ENCODE measurements around the gene RNF224. TPM values are rescaled to one million over a fixed set of nuclear protein-coding genes. Genes with fewer than 3 reads are reported as not detected.

The RNF224 gene
- polyA plus RNA-seq, 1 of the 3 experiments (the other 2 are of a cell fraction), result 0.03 TPM

GRCh38 chr9:137188490-137189296 lies 38.6 kb upstream of the RNF224 start, which contains the start of the genes ANAPC2 and SSNA1:
Gene ANAPC2 (minus strand): TSS chr9:137188560. CDS start chr9:137188532, 28 bp downstream.
Gene SSNA1 (plus strand): TSS chr9:137188676. CDS start chr9:137188727, 51 bp downstream.
- CTCF ChIA-PET, result interaction anchor here (0.6 to 3.5 kb wide), 22 partner anchors 9 to 517 kb away, joined by 3 to 24 read pairs (median 4); partner anchors contain the start of genes CYSRT1, LRRC26, NDOR1 and RNF224
- peaks cover 61% of the 10 kb centered on the region for H3K79me2 ChIP-seq (ENCODE audit: insufficient read depth)

More at GRCh38 chr9:137188490-137189296, 38.6 kb upstream of the RNF224 start, which contains the start of the genes ANAPC2 and SSNA1:
- peak within 1 kb of the TSS; percentile 91 to 95 for H3K27ac ChIP-seq (ENCODE audit: low read depth in 2 of 2, low read length in 1 of 2)
- H3K4me3 ChIP-seq (ENCODE audit: low read depth in 2 of 2, low read length in 1 of 2), result peak within 1 kb of the TSS; percentile 71 to 84
- H3K4me2 ChIP-seq, result peak within 1 kb of the TSS; percentile 99
- peak; percentile 99 for DNase-seq
- peak within 1 kb of the TSS; percentile 85 for H3K9ac ChIP-seq
- WGBS (ENCODE audit: low lambda C conversion rate), result under 1% methylated on average over 39 of the region's 98 CpGs
- POLR2A ChIA-PET, result interaction anchor here (0.6 to 2.7 kb wide), 12 partner anchors 8 to 62 kb away, joined by 3 to 20 read pairs (median 6); partner anchors contain the start of genes GRIN1, LRRC26, NDOR1 and RNF208
- peaks cover 31% of the 10 kb centered on the region for H4K20me1 ChIP-seq (ENCODE audit: insufficient read depth)
- H3K27me3 ChIP-seq (ENCODE audit: insufficient read depth), result no peaks in the 10 kb centered on the region
- peaks cover 12 to 33% of the 10 kb centered on the region in 2 experiments; a peak in 3 of 4 replicates for H3K4me1 ChIP-seq (ENCODE audit: control insufficient read depth in 1 of 2, insufficient read depth in 2 of 2, low read depth in 1 of 2, low read length in 1 of 2)
- peaks cover 3 to 41% of the 10 kb centered on the region in 2 experiments for H3K36me3 ChIP-seq (replicated peaks in 1 of 2; ENCODE audit: control insufficient read depth in 1 of 2, insufficient read depth in 2 of 2, low read length in 1 of 2)
- H2AFZ ChIP-seq (ENCODE audit: low read depth), result 0 out of 2 replicates have a peak within 1 kb of the TSS, but pooled peaks have one; percentile 65
- H3K9me3 ChIP-seq, result no peaks in the 10 kb centered on the region
- H3F3A ChIP-seq (replicated peaks; ENCODE audit: insufficient read depth), result peaks cover 16% of the 10 kb centered on the region
- H3K9me2 ChIP-seq, result no peaks in the 10 kb centered on the region
- peak; percentile 68 for TF ChIP-seq REST (IDR thresholded peaks at IDR 0.05; ENCODE audit: low read depth, low read length)
- no peak for TF ChIP-seq EZH2phosphoT487 (IDR thresholded peaks at IDR 0.05; ENCODE audit: borderline replicate concordance, low read depth)
- TF ChIP-seq EP300 (IDR thresholded peaks at IDR 0.05; ENCODE audit: borderline replicate concordance in 1 of 2, low read depth in 1 of 2, low read length in 1 of 2), result no peak; a peak in 1 of 4 replicates
- TF ChIP-seq CTCF (IDR thresholded peaks at IDR 0.05), result peak; percentile 47
- peak; percentile 87 for TF ChIP-seq POLR2AphosphoS5 (IDR thresholded peaks at IDR 0.05; ENCODE audit: low read depth, low read length)
- TF ChIP-seq SMC3 (IDR thresholded peaks at IDR 0.05; ENCODE audit: low read depth, low read length), result peak; percentile 35
- peak; percentile 81 for TF ChIP-seq TAF1 (IDR thresholded peaks at IDR 0.05; ENCODE audit: borderline replicate concordance, low read depth, low read length)
- TF ChIP-seq RXRA (IDR thresholded peaks at IDR 0.05; ENCODE audit: borderline replicate concordance, low read depth), result no peak
- peak; percentile 95; the same call in 1 of the 2 replicates for TF ChIP-seq SIN3A (IDR thresholded peaks at IDR 0.05; ENCODE audit: borderline replicate concordance, low read depth, low read length)
- 0 out of 2 replicates have a peak, but pooled peaks have one; percentile 25 for TF ChIP-seq GATA2 (CRISPR knock-in tag; IDR thresholded peaks at IDR 0.05)
- 0 out of 2 replicates have a peak, but pooled peaks have one; percentile 9 for TF ChIP-seq RCOR1 (IDR thresholded peaks at IDR 0.05; ENCODE audit: low read length)
- TF ChIP-seq MXI1 (IDR thresholded peaks at IDR 0.05; ENCODE audit: low read depth, low read length), result peak; percentile 79
- TF ChIP-seq FOXJ3 (CRISPR knock-in tag; IDR thresholded peaks at IDR 0.05), result 0 out of 2 replicates have a peak, but pooled peaks have one; percentile 40
- TF ChIP-seq NRF1 (IDR thresholded peaks at IDR 0.05; ENCODE audit: low read depth, low read length), result peak; percentile 87
- TF ChIP-seq NFIC (IDR thresholded peaks at IDR 0.05; ENCODE audit: borderline replicate concordance), result peak; percentile 33; the same call in 1 of the 2 replicates
- no peak for TF ChIP-seq ZBTB33 (IDR thresholded peaks at IDR 0.05; ENCODE audit: borderline replicate concordance, low read depth)
- TF ChIP-seq YY1 (IDR thresholded peaks at IDR 0.05; ENCODE audit: low read depth), result peak; percentile 83
- TF ChIP-seq RAD21 (IDR thresholded peaks at IDR 0.05; ENCODE audit: low read length), result peak; percentile 53
- peak; percentile 52; the same call in 1 of the 2 replicates for TF ChIP-seq MAX (IDR thresholded peaks at IDR 0.05; ENCODE audit: low read depth)
- TF ChIP-seq CHD2 (IDR thresholded peaks at IDR 0.05; ENCODE audit: low read length, partially characterized antibody), result peak; percentile 86
- TF ChIP-seq RFX5 (IDR thresholded peaks at IDR 0.05; ENCODE audit: low read length), result no peak
- no peak for TF ChIP-seq TCF12 (IDR thresholded peaks at IDR 0.05)
- peak; percentile 54 for TF ChIP-seq GABPA (IDR thresholded peaks at IDR 0.05; ENCODE audit: low read depth)
- TF ChIP-seq ELF1 (IDR thresholded peaks at IDR 0.05), result peak; percentile 85

Measured in SK-N-SH (cell line).